Medulla oblongata (tissue), 1 donor: ENCODE results near the gene CNTNAP5.

Source experiments
- DNase-seq: peaks from one replicate; pipeline ENCODE4 v3.0.0-alpha.2; 2015; ENCODE audit errors: extremely low spot score

Gene CNTNAP5

GRCh38 chr2:124437811-124438210 lies 412.7 kb downstream of the CNTNAP5 start:
- no peak for DNase-seq

GRCh38 chr2:124450481-124450880 lies 425.4 kb downstream of the CNTNAP5 start:
- no peak for DNase-seq

- no peak for DNase-seq
Observed at GRCh38 chr2:124476291-124476690, 451.2 kb downstream of the CNTNAP5 start.

GRCh38 chr2:124478761-124479160 lies 453.7 kb downstream of the CNTNAP5 start:
- no peak for DNase-seq

- no peak for DNase-seq
Observed at GRCh38 chr2:124480958-124481357, 455.9 kb downstream of the CNTNAP5 start.

- no peak for DNase-seq
Observed at GRCh38 chr2:124482044-124482443, 457.0 kb downstream of the CNTNAP5 start.

GRCh38 chr2:124482551-124482950 lies 457.5 kb downstream of the CNTNAP5 start:
- DNase-seq = no peak

GRCh38 chr2:124485659-124486058 lies 460.6 kb downstream of the CNTNAP5 start:
- no peak for DNase-seq

GRCh38 chr2:124489686-124490085 lies 464.6 kb downstream of the CNTNAP5 start:
- no peak for DNase-seq

- no peak for DNase-seq
Observed at GRCh38 chr2:124501575-124502152, 476.6 kb downstream of the CNTNAP5 start.

GRCh38 chr2:124514236-124514635 lies 489.1 kb downstream of the CNTNAP5 start:
- no peak for DNase-seq

- DNase-seq = no peak
Observed at GRCh38 chr2:124520953-124521352, 495.9 kb downstream of the CNTNAP5 start.

- DNase-seq = peak; percentile 36
Observed at GRCh38 chr2:124523096-124523495, 498.0 kb downstream of the CNTNAP5 start.

GRCh38 chr2:124524155-124524915 lies 499.2 kb downstream of the CNTNAP5 start:
- DNase-seq = peak; percentile 33

GRCh38 chr2:124526221-124526620 lies 501.1 kb downstream of the CNTNAP5 start:
- no peak for DNase-seq

GRCh38 chr2:124530203-124530602 lies 505.1 kb downstream of the CNTNAP5 start:
- no peak for DNase-seq

- DNase-seq = no peak
Observed at GRCh38 chr2:124533226-124533954, 508.3 kb downstream of the CNTNAP5 start.

GRCh38 chr2:124534028-124534427 lies 508.9 kb downstream of the CNTNAP5 start:
- DNase-seq = no peak

- DNase-seq = no peak
Observed at GRCh38 chr2:124535816-124536215, 510.7 kb downstream of the CNTNAP5 start.

- no peak for DNase-seq
Observed at GRCh38 chr2:124536591-124536990, 511.5 kb downstream of the CNTNAP5 start.

- DNase-seq = no peak
Observed at GRCh38 chr2:124538549-124538948, 513.5 kb downstream of the CNTNAP5 start.

- no peak for DNase-seq
Observed at GRCh38 chr2:124540805-124541204, 515.7 kb downstream of the CNTNAP5 start.
